ENCODE results near the gene ZCCHC14. TPM values are rescaled to one million over a fixed set of nuclear protein-coding genes. Genes with fewer than 3 reads are reported as not detected.

ZCCHC14 gene
- total and polyA plus RNA-seq, 2 of the 13 experiments (the other 11 are each of a cell fraction or from before 2014, with no cell fraction given) = 12.4 to 12.5 TPM

DNA sequence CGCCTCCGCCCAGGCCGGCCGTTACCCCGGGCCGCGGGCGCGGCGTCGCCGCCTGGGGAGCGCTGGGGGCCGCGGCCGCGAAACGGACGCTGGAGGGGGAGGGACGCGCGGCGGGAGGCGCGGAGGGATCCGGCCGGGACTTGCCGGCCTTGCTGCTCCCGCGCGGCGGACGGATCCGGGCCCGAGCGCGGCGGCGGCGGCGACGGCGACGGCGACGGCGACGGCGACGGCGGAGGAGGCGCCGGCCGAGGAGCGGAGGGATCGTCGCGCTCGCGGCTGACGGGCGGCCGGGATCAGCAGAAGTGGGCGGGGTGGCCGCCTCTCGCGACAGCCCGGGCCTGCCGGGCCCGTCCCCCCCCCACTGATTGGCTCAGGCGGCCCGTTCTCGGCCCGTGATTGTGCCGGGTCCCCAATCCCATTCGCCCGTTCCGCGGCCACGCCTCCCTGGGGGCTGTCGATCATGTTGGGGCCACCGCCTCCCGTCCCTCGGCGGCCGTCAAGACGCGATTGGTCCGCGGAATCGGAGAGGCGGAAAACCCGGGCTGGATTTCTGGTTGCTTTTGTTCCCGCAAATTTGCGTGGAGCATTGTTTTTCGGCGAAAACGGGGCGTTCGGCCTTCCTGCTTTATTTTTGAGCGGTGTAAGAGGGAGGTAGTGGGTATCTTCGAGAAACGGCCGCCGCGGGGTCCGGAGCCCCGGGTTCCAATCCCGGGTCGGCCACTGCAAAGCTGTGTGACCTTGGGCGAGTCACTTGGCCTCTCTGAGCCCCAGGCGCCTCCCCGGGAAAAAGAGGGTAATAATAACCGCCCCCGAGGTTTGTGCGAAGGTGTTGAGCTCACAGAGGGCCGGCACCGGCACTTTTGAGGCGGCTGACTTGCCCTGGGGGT, at the start of gene ZCCHC14 (continued):
- TF ChIP-seq SOX13 (IDR thresholded peaks at IDR 0.05) (peak; percentile 65), SOX13 (CRISPR knock-in tag; conservative IDR thresholded peaks at IDR 0.05 in 1 of 2, IDR thresholded peaks at IDR 0.05 in 1 of 2) (peak in 1 of 2 experiments; percentile 71; a peak in 2 of 4 replicates), ZNF430 (CRISPR knock-in tag; IDR thresholded peaks at IDR 0.05) (0 out of 2 replicates have a peak, but pooled peaks have one; percentile 37), NCOA5 (CRISPR knock-in tag; IDR thresholded peaks at IDR 0.05) (no peak), DMAP1 (CRISPR knock-in tag; IDR thresholded peaks at IDR 0.05) (no peak), CCDC6 (CRISPR knock-in tag; IDR thresholded peaks at IDR 0.05) (peak; percentile 22; the same call in 1 of the 2 replicates), ZNF598 (CRISPR knock-in tag; IDR thresholded peaks at IDR 0.05; ENCODE audit: borderline replicate concordance) (no peak), ZNF552 (CRISPR knock-in tag; IDR thresholded peaks at IDR 0.05; ENCODE audit: borderline replicate concordance) (no peak), SATB2 (CRISPR knock-in tag; IDR thresholded peaks at IDR 0.05) (no peak), ZNF224 (CRISPR knock-in tag; IDR thresholded peaks at IDR 0.05) (no peak)
- TF ChIP-seq, protein P1, sequence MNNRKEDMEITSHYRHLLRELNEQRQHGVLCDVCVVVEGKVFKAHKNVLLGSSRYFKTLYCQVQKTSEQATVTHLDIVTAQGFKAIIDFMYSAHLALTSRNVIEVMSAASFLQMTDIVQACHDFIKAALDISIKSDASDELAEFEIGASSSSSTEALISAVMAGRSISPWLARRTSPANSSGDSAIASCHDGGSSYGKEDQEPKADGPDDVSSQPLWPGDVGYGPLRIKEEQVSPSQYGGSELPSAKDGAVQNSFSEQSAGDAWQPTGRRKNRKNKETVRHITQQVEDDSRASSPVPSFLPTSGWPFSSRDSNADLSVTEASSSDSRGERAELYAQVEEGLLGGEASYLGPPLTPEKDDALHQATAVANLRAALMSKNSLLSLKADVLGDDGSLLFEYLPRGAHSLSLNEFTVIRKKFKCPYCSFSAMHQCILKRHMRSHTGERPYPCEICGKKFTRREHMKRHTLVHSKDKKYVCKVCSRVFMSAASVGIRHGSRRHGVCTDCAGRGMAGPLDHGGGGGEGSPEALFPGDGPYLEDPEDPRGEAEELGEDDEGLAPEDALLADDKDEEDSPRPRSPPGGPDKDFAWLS (CRISPR knock-in tag; IDR thresholded peaks at IDR 0.05; ENCODE audit: borderline replicate concordance) = no peak
- TF ChIP-seq, protein P2, sequence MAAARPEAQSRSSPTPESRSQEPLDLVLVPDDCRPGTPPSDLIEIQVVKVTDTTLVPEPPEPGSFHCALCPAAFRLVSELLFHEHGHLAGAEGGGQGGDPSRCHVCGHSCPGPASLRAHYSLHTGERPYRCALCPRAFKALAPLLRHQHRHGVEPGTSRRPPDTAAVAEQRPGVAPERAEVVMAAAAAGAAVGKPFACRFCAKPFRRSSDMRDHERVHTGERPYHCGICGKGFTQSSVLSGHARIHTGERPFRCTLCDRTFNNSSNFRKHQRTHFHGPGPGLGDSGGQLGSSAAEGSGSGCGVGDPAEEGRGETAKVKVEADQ (CRISPR knock-in tag; IDR thresholded peaks at IDR 0.05; ENCODE audit: borderline replicate concordance) = no peak
- TF ChIP-seq, protein P3, sequence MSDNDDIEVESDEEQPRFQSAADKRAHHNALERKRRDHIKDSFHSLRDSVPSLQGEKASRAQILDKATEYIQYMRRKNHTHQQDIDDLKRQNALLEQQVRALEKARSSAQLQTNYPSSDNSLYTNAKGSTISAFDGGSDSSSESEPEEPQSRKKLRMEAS (IDR thresholded peaks at IDR 0.05) = peak; percentile 84
- TF ChIP-seq, protein P4, sequence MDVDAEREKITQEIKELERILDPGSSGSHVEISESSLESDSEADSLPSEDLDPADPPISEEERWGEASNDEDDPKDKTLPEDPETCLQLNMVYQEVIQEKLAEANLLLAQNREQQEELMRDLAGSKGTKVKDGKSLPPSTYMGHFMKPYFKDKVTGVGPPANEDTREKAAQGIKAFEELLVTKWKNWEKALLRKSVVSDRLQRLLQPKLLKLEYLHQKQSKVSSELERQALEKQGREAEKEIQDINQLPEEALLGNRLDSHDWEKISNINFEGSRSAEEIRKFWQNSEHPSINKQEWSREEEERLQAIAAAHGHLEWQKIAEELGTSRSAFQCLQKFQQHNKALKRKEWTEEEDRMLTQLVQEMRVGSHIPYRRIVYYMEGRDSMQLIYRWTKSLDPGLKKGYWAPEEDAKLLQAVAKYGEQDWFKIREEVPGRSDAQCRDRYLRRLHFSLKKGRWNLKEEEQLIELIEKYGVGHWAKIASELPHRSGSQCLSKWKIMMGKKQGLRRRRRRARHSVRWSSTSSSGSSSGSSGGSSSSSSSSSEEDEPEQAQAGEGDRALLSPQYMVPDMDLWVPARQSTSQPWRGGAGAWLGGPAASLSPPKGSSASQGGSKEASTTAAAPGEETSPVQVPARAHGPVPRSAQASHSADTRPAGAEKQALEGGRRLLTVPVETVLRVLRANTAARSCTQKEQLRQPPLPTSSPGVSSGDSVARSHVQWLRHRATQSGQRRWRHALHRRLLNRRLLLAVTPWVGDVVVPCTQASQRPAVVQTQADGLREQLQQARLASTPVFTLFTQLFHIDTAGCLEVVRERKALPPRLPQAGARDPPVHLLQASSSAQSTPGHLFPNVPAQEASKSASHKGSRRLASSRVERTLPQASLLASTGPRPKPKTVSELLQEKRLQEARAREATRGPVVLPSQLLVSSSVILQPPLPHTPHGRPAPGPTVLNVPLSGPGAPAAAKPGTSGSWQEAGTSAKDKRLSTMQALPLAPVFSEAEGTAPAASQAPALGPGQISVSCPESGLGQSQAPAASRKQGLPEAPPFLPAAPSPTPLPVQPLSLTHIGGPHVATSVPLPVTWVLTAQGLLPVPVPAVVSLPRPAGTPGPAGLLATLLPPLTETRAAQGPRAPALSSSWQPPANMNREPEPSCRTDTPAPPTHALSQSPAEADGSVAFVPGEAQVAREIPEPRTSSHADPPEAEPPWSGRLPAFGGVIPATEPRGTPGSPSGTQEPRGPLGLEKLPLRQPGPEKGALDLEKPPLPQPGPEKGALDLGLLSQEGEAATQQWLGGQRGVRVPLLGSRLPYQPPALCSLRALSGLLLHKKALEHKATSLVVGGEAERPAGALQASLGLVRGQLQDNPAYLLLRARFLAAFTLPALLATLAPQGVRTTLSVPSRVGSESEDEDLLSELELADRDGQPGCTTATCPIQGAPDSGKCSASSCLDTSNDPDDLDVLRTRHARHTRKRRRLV (CRISPR knock-in tag; IDR thresholded peaks at IDR 0.05) = peak; percentile 68; the same call in 1 of the 2 replicates

Measured in HepG2 (cell line).